ENCODE results near the gene OR10V1.
"Not testable (repeated sequence)": the region's sequence is repeated elsewhere in the genome, so short reads cannot be mapped to it uniquely, and the experiment has no call there.

OR10V1 gene

GRCh38 chr11:59719556-59719955 lies 5.9 kb upstream of the OR10V1 start:
- no peak overlapping the region for H3K4me3 ChIP-seq (ENCODE audit: low read depth, low read length)
- no peak for DNase-seq (ENCODE audit: low read depth)

GRCh38 chr11:59716051-59716450 lies 2.4 kb upstream of the OR10V1 start:
- H3K4me3 ChIP-seq (ENCODE audit: low read depth, low read length) = no peak overlapping the region
- no peak for DNase-seq (ENCODE audit: low read depth)

GRCh38 chr11:59710136-59710847 lies 3.4 kb downstream of the OR10V1 start:
- H3K4me3 ChIP-seq (ENCODE audit: low read depth, low read length) = no peak overlapping the region
- no peak for DNase-seq (ENCODE audit: low read depth)

- H3K4me3 ChIP-seq (ENCODE audit: low read depth, low read length) = no peak overlapping the region
These were observed 5.1 kb downstream of the OR10V1 start for GRCh38 chr11:59708537-59708936.

GRCh38 chr11:59707371-59707770 lies 6.3 kb downstream of the OR10V1 start:
- no peak for DNase-seq (ENCODE audit: low read depth)
- no peak overlapping the region for H3K4me3 ChIP-seq (ENCODE audit: low read depth, low read length)

More at GRCh38 chr11:59708537-59708936, 5.1 kb downstream of the OR10V1 start:
- DNase-seq (ENCODE audit: low read depth) = no peak

- peak; percentile 39 for DNase-seq (ENCODE audit: low read depth)
- no peak overlapping the region for H3K4me3 ChIP-seq (ENCODE audit: low read depth, low read length)
These were observed 6.9 kb downstream of the OR10V1 start for GRCh38 chr11:59706518-59707285.

- H3K4me3 ChIP-seq (ENCODE audit: low read depth, low read length) = no peak overlapping the region
- DNase-seq (ENCODE audit: low read depth) = no peak
These were observed 8.4 kb downstream of the OR10V1 start for GRCh38 chr11:59705294-59705693.

GRCh38 chr11:59703515-59703914 lies 10.1 kb downstream of the OR10V1 start:
- DNase-seq (ENCODE audit: low read depth); H3K4me3 ChIP-seq (ENCODE audit: low read depth, low read length): not testable (repeated sequence)

- not testable (repeated sequence) for DNase-seq (ENCODE audit: low read depth); H3K4me3 ChIP-seq (ENCODE audit: low read depth, low read length)
These were observed 13.5 kb downstream of the OR10V1 start for GRCh38 chr11:59700157-59700556.

GRCh38 chr11:59698506-59698905 lies 15.1 kb downstream of the OR10V1 start:
- DNase-seq (ENCODE audit: low read depth) = no peak
- no peak overlapping the region for H3K4me3 ChIP-seq (ENCODE audit: low read depth, low read length)

GRCh38 chr11:59692915-59693314 lies 20.7 kb downstream of the OR10V1 start:
- H3K4me3 ChIP-seq (ENCODE audit: low read depth, low read length) = no peak overlapping the region
- DNase-seq (ENCODE audit: low read depth) = no peak

- H3K4me3 ChIP-seq (ENCODE audit: low read depth, low read length) = no peak overlapping the region
- no peak for DNase-seq (ENCODE audit: low read depth)
These were observed 22.5 kb downstream of the OR10V1 start for GRCh38 chr11:59691156-59691555.

- DNase-seq (ENCODE audit: low read depth) = no peak
- no peak overlapping the region for H3K4me3 ChIP-seq (ENCODE audit: low read depth, low read length)
These were observed 24.6 kb downstream of the OR10V1 start for GRCh38 chr11:59689015-59689414.

GRCh38 chr11:59681260-59681725 lies 32.4 kb downstream of the OR10V1 start:
- not testable (repeated sequence) for DNase-seq (ENCODE audit: low read depth); H3K4me3 ChIP-seq (ENCODE audit: low read depth, low read length)

GRCh38 chr11:59680287-59681154 lies 33.1 kb downstream of the OR10V1 start:
- no peak overlapping the region for H3K4me3 ChIP-seq (ENCODE audit: low read depth, low read length)
- peak; percentile 47 for DNase-seq (ENCODE audit: low read depth)

GRCh38 chr11:59679347-59679746 lies 34.3 kb downstream of the OR10V1 start:
- H3K4me3 ChIP-seq (ENCODE audit: low read depth, low read length) = no peak overlapping the region
- no peak for DNase-seq (ENCODE audit: low read depth)

GRCh38 chr11:59678813-59679165 lies 34.9 kb downstream of the OR10V1 start:
- no peak overlapping the region for H3K4me3 ChIP-seq (ENCODE audit: low read depth, low read length)
- DNase-seq (ENCODE audit: low read depth) = no peak

GRCh38 chr11:59678118-59678812 lies 35.4 kb downstream of the OR10V1 start:
- H3K4me3 ChIP-seq (ENCODE audit: low read depth, low read length) = no peak overlapping the region
- DNase-seq (ENCODE audit: low read depth) = no peak

GRCh38 chr11:59676205-59676604 lies 37.4 kb downstream of the OR10V1 start:
- H3K4me3 ChIP-seq (ENCODE audit: low read depth, low read length) = no peak overlapping the region
- no peak for DNase-seq (ENCODE audit: low read depth)
